Measurements from ENCODE around the gene FES. TPM values are rescaled to one million over a fixed set of nuclear protein-coding genes. Genes with fewer than 3 reads are reported as not detected.

The FES gene
- total and polyA plus RNA-seq, 8 donors = 3.9 to 26.5 (median 9.1) TPM

GRCh38 chr15:90882781-90883525, 1.4 kb upstream of the FES start:
- FAIRE-seq (no peak), ATAC-seq (peak in 2 of 4 donors; percentile 3 to 4)
- WGBS, 2 donors = 62 to 65% methylated on average over 13 of the region's 13 CpGs

GRCh38 chr15:90883526-90883975, 753 bp upstream of the FES start:
- peak overlapping the region in 2 of 4 donors; percentile 35 to 43 for H3K4me3 ChIP-seq
- intact Hi-C loops (cut with DNase I) = no loop called here
- no peak for FAIRE-seq

More at GRCh38 chr15:90882781-90883525, 1.4 kb upstream of the FES start:
- TF ChIP-seq CTCF (IDR thresholded peaks at IDR 0.05) = no peak
- Histone ChIP-seq H3K4me3 (no peak overlapping the region), H3K27ac (peak overlapping the region; percentile 51 to 88 (median 82)), H3K9me3 (no peaks in the 10 kb centered on the region), H3K4me1 (peaks cover 0 to 23% (median 0%) of the 10 kb centered on the region in 3 donors), H3K36me3 (peaks cover 4 to 42% (median 39%) of the 10 kb centered on the region in 3 donors), H3K27me3 (no peaks in the 10 kb centered on the region)
- intact Hi-C loops (cut with DNase I) = no loop called here
- DNase-seq = peak in 3 of 6 donors; percentile 50 to 71 (median 58)

GRCh38 chr15:90884719-90885431, 571 bp downstream of the FES start:
- no peaks in the 10 kb centered on the region for H3K27me3 ChIP-seq
- H3K9me3 ChIP-seq = no peaks in the 10 kb centered on the region
- intact Hi-C loops (cut with DNase I) = loop anchor here in 1 of 3 donors (5.0 kb wide), 1 partner anchor 238 kb away; no protein-coding TSS in a partner anchor
- peak overlapping the region; percentile 51 to 88 (median 82) for H3K27ac ChIP-seq
- peak overlapping the region; percentile 23 to 43 (median 32) for H3K4me3 ChIP-seq
- H3K4me1 ChIP-seq = peaks cover 0 to 23% (median 0%) of the 10 kb centered on the region in 3 donors
- WGBS, 2 donors = 71 to 76% methylated on average over 15 to 16 of the region's 16 CpGs
- peaks cover 2 to 23% (median 20%) of the 10 kb centered on the region in 3 donors for H3K36me3 ChIP-seq
- no peak for FAIRE-seq
- DNase-seq = peak in 2 of 6 donors; percentile 59 to 78
- ATAC-seq = peak; percentile 1 to 8 (median 2)
- no peak for TF ChIP-seq CTCF (IDR thresholded peaks at IDR 0.05)

More at GRCh38 chr15:90883526-90883975, 753 bp upstream of the FES start:
- H3K27ac ChIP-seq = peak overlapping the region; percentile 51 to 88 (median 82)
- DNase-seq (peak in 3 of 6 donors; percentile 50 to 59 (median 57)), ATAC-seq (peak; percentile 5 to 14 (median 7))
- H3K27me3 ChIP-seq = no peaks in the 10 kb centered on the region
- no peaks in the 10 kb centered on the region for H3K9me3 ChIP-seq
- no peak for TF ChIP-seq CTCF (IDR thresholded peaks at IDR 0.05)
- WGBS, 2 donors = 58 to 65% methylated on average over 7 of the region's 7 CpGs
- H3K36me3 ChIP-seq = peaks cover 4 to 36% (median 33%) of the 10 kb centered on the region in 3 donors
- H3K4me1 ChIP-seq = peaks cover 0 to 23% (median 0%) of the 10 kb centered on the region in 3 donors

- peaks cover 0 to 15% (median 15%) of the 10 kb centered on the region in 3 donors for H3K36me3 ChIP-seq
- FAIRE-seq (no peak), ATAC-seq (peak; percentile 37 to 74 (median 70))
These were observed 1.4 kb downstream of the FES start for GRCh38 chr15:90885432-90886290.

More at GRCh38 chr15:90885432-90886290, 1.4 kb downstream of the FES start:
- peaks cover 0 to 23% (median 0%) of the 10 kb centered on the region in 3 donors for H3K4me1 ChIP-seq
- no peaks in the 10 kb centered on the region for H3K27me3 ChIP-seq
- peak in 5 of 6 donors; percentile 54 to 89 (median 77) for DNase-seq
- peak; percentile 91 to 97 (median 92) for TF ChIP-seq CTCF (IDR thresholded peaks at IDR 0.05)
- intact Hi-C loops (cut with DNase I) = loop anchor here in 2 of 3 donors (2.0 to 5.0 kb wide), 2 partner anchors 237 to 238 kb away; no protein-coding TSS in a partner anchor
- H3K4me3 ChIP-seq = peak overlapping the region in 1 of 4 donors; percentile 43
- H3K9me3 ChIP-seq = no peaks in the 10 kb centered on the region
- 65 to 71% methylated on average over 23 of the region's 23 CpGs for WGBS, 2 donors
- H3K27ac ChIP-seq = peak overlapping the region in 3 of 4 donors; percentile 78 to 88 (median 85)
